Fibroblast of the aortic adventitia (primary cell): ENCODE results near the gene C12orf43. TPM values are rescaled to one million over a fixed set of nuclear protein-coding genes. Genes with fewer than 3 reads are reported as not detected.

Experiments used
- DNase-seq: peaks from one replicate; pipeline ENCODE4 v3.0.0-alpha.2; 2010; ENCODE audit warnings: low read depth
- H3K4me3 ChIP-seq: 2 replicates; pipeline ENCODE4 v1.5.1; 2011; ENCODE audit warnings: low read depth, mild to moderate bottlenecking, control low read depth, low read length, moderate library complexity
- total RNA-seq: library from RNA; depleted of rRNA; stranded (reverse); fragments of >200 nt; gene quantifications from 2 replicates; pipeline ENCODE4 v1.2.3, GENCODE V29; 2012; ENCODE audit warnings: low replicate concordance
- TF ChIP-seq, protein P1 (sequence below): IDR thresholded peaks from 2 replicates; pipeline ENCODE4 v1.5.1; 2011; ENCODE audit warnings: mild to moderate bottlenecking, low read length, control low read depth, inconsistent platforms; ENCODE audit not compliant: insufficient read depth

The C12orf43 gene
- total RNA-seq, 1 donor: 12.7 TPM

DNA sequence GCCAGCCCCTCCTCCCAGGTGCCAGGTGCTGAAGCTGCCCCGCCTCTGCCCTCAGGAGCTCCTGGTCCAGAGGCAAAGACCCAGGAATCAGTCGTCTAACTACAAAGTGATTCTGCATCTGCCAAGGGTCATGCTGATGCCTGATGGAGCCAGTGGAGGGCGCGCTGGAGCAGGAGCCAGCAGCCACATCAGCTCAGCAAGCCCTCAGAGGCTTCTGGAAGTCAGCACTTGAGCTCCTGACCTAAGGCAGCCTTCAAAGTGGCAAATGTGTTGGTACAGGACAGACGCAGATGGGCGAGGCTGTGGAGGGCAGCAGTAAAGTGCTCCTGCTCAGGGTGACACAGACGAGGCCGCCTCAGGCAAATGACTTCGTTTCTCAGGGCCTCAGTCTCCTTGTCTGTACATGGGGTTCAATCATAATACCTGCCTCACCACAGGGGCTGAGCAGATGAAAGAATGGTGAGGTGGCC lies 10.9 kb downstream of the C12orf43 start:
- no peak overlapping the region for H3K4me3 ChIP-seq
- peak; percentile 15 for DNase-seq

GRCh38 chr12:121004253-121004815 lies 12.0 kb downstream of the C12orf43 start:
- TF ChIP-seq, protein P1, sequence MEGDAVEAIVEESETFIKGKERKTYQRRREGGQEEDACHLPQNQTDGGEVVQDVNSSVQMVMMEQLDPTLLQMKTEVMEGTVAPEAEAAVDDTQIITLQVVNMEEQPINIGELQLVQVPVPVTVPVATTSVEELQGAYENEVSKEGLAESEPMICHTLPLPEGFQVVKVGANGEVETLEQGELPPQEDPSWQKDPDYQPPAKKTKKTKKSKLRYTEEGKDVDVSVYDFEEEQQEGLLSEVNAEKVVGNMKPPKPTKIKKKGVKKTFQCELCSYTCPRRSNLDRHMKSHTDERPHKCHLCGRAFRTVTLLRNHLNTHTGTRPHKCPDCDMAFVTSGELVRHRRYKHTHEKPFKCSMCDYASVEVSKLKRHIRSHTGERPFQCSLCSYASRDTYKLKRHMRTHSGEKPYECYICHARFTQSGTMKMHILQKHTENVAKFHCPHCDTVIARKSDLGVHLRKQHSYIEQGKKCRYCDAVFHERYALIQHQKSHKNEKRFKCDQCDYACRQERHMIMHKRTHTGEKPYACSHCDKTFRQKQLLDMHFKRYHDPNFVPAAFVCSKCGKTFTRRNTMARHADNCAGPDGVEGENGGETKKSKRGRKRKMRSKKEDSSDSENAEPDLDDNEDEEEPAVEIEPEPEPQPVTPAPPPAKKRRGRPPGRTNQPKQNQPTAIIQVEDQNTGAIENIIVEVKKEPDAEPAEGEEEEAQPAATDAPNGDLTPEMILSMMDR: no peak
- no peak for DNase-seq

More for the DNA sequence above, 10.9 kb downstream of the C12orf43 start:
- TF ChIP-seq, protein P1: peak; percentile 57

GRCh38 chr12:121003650-121004049 lies 12.6 kb downstream of the C12orf43 start:
- H3K4me3 ChIP-seq: no peak overlapping the region
- no peak for DNase-seq
- TF ChIP-seq, protein P1: no peak

More at GRCh38 chr12:121004253-121004815, 12.0 kb downstream of the C12orf43 start:
- no peak overlapping the region for H3K4me3 ChIP-seq

- no peak for DNase-seq
- TF ChIP-seq, protein P1: no peak
- H3K4me3 ChIP-seq: no peak overlapping the region
Observed at GRCh38 chr12:121001841-121002483, 14.3 kb downstream of the C12orf43 start.

DNA sequence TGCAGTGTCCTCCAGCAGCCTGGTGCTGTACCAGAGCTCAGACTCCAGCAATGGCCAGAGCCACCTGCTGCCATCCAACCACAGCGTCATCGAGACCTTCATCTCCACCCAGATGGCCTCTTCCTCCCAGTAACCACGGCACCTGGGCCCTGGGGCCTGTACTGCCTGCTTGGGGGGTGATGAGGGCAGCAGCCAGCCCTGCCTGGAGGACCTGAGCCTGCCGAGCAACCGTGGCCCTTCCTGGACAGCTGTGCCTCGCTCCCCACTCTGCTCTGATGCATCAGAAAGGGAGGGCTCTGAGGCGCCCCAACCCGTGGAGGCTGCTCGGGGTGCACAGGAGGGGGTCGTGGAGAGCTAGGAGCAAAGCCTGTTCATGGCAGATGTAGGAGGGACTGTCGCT lies 15.2 kb downstream of the C12orf43 start:
- H3K4me3 ChIP-seq: no peak overlapping the region
- DNase-seq: no peak
- TF ChIP-seq, protein P1: no peak

GRCh38 chr12:121000530-121000929 lies 15.8 kb downstream of the C12orf43 start:
- DNase-seq: no peak
- H3K4me3 ChIP-seq: no peak overlapping the region
- TF ChIP-seq, protein P1: no peak
